NAMALWA (cell line): Measurements from ENCODE around the gene KLF13.
A peak's percentile ranks its signal among the peaks of the same experiment; 100 is the strongest.

Source experiments
- DNase-seq: peaks from one replicate; pipeline ENCODE4 v3.0.0-alpha.2; 2015; ENCODE audit warnings: low spot score

KLF13 gene

GRCh38 chr15:31300208-31300661, 26.4 kb upstream of the KLF13 start:
- DNase-seq: no peak

DNA sequence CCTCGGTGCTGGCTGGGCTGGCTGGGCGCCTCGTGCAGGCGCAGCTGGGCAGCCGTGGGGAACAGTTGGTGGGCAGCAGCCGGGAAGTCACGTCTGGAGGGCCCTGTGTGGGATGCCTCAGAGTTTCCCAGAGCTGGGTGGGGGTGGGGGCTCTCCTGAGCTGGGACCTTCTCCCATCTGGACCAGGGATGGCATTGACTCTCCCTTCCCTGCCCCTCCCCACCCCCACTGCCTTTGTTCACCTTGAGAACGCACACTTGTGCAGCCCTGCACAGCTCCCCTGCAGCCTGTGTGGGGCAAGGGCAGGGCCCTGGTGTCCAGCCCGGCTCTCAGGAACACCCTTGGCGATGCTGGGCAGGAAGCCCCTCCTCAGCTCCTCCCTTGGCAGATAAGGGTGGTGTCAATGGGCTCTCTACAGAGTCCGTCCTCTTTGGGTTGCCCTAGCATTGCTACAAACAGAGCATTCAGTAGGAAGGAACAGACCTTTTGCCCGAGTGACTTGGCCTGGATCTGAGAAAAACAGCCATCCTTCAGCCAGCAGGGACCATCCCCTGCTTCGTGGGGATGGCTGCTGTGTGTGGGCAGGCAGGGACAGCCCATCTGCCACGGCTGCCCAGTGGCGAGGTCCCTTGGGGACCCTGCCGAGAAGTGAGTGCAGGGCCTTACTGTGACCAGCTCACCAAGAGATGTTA, 25.5 kb upstream of the KLF13 start:
- DNase-seq: no peak

DNA sequence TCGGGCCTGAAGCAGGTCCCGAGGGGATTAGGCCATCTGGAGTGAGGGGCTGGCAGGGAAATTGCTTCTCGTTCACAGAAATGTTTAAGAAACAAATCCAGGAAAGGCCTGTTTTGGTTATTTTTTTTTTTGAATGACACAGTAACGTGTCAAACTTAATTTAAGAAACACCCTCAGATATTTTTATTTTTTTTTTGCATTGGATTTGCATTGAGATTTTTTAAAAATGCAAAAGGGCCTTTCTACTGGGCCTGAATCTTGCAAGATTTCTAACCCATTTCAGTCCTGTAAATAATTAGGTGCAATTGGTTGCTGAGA, 25.0 kb upstream of the KLF13 start:
- DNase-seq: peak; percentile 91

DNA sequence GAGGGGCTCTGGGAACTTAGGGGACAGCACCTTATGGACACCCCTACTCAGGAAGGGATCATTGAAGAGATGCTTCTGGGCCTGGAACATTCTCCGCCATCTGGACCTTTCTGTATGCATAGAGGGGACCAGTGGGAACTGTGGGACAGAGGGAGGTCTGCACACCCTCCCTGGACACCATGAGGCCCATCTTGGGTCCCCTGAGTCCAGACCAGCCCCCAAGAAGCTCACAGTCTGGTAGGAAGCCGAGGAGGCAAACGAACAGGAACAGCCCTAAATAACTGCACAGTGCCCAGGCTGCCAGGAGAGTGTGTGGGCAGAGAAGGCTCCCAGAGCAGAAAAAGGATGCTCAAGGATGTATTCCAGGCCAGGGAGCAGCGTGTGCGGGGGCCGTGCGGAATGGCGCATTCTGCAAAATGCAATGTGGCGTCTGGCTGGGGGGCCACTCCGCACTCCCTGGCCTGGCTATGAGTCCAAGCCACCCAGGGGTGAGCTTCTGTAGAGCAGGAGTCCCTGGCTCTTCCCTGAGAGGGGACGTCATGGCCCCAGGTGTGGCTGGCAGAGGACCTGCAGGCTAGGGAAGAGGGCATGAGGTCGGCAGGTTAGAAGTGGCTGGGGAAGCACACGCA, 24.5 kb upstream of the KLF13 start:
- DNase-seq: peak; percentile 45

DNA sequence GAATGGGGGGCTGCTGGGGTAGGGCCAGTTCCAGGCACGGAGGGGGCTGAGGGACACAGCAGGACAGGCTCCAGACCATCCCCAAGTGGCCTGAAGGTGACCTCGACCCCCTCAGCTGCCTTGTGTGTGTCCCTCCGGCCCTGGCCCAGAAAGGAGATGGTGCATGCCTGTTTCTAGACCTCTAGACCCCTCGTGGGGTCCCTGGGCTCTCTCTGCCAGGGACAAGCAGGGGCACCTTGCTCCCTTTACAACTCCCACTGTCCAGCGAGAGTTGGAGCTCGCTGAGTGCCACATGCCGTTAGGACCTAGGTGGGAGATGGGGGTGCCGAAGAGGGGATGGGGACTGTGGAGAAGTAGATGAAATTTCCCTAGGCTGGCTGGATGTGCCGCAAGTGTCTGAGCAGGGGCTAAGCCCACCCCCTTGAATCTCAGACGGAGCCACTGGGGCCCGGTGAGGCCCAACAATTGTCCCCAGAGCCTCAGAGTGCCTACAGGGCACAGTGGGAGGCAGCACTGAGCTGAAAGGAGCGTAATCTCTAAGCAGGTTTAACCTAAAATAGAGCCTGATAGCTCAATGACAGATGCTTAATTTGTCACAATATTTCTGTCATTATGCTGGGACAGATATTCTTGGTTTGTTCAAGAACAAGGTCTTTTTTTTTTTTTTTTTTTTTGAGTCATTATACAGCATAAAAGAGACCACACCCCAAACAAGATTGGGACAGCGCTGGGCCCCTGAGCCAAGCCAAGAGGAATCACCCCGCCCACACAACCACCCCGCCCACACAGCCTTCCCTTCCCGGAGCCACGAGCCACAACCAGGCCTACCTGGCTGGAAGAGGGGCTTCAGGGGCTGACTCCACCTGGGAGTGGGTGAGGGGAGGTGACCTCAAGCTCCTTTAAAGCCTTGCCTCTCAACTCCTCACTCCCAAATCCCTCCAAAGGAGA, 23.6 kb upstream of the KLF13 start:
- peak; percentile 79 for DNase-seq

GRCh38 chr15:31303726-31304648, 22.6 kb upstream of the KLF13 start:
- peak; percentile 59 for DNase-seq

- DNase-seq: peak; percentile 56
Measured at GRCh38 chr15:31304751-31305365, 21.8 kb upstream of the KLF13 start.

- DNase-seq: no peak
Measured at GRCh38 chr15:31305375-31305774, 21.3 kb upstream of the KLF13 start.

GRCh38 chr15:31305796-31306425, 20.7 kb upstream of the KLF13 start:
- DNase-seq: no peak

DNA sequence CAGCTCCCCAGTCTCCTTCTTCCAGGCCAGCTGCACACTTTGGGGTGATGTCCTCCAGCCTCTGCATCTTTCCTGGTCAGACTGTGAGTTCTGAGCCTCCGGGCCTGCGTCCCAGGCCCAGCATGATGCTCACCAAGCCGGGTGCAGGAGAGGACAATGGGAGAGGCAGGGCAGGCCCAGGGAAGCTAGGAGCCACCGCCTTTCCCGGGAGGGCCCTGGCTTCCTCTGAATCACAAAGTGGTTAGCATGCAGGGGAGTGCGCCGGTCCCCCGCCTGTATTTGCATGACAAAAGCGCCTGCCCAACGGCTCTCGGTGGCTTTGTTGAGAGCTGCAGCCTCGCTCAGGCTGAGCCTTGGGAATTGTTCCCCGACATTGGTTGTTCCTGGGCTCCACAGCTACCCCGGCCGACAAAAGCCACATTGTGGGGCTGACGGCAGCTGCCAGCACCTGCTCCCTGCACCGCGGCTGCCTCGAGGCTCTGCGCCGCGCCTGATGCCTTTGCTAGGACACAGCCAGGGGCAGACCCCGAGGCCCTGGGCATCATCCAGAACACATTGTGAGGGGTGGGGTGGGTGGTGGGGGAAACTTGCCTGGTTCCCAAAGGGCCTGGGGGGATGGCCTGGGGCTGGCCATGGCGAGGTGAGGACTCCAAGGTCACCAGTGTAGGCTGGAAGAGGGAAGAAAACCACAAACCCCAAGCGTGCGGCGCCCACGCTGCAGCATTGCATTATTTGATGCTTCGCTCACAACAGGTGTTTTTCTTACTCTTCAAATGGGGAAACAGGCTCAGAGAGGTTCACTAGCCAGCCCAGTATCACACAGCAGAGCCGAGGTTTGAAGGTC, 20.0 kb upstream of the KLF13 start:
- no peak for DNase-seq

- DNase-seq: no peak
Measured at GRCh38 chr15:31307270-31308184, 19.1 kb upstream of the KLF13 start.

DNA sequence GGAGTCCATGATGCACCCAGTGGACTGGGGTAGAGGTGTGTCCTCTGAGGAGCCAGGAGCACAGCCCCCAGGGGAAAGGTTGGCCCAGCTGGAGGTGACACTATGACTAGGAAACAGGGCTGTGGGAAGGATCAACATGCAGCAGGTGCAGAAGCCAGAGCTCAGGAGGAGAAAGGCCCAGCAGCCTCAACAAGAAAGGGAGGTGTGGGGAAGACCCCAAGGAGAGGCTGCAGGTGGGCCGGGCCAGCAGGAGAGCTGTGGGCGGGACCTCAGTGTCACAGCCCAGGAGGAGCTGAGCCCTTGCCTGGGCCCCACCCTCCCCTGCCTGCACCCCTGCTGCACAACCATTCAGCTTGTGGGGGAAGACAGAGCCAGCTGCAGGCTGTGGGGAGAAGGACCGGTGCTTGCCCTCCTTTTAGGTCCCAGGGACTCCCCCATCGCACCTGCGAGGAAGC, 18.4 kb upstream of the KLF13 start:
- DNase-seq: peak; percentile 75

DNA sequence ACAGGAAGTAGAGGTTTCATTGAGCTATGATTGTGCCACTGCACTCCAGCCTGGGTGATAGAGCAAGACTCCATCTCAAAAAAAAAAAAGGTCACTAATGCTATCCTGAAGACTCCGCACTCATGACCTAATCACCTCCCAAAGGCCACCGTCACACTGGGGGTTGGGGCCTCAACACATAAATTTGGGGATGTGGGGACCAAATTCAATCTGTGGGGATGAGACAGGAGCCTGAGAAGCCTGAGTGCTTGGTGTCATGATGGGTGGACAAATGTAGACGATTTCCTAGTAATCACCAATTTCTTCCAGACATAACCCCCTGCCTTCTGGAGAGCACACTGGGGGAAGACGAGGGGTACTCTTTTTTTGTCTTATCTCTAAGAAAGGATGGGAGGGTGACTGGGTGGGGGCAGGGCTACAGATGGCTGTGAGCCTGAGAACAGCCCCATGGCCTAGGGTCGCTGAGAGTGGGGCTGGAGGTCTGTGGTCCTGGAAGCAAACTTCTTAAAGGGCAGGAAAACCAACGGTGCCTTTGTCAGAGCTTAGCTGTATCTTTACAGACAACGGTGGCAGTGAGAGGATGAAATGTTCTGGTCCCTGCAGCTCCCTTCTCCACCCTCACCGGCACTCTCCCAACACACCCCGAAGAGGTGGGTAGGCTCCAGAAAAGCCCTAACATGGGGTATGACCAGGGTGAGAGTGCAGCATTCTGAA, 16.6 kb upstream of the KLF13 start:
- no peak for DNase-seq

DNA sequence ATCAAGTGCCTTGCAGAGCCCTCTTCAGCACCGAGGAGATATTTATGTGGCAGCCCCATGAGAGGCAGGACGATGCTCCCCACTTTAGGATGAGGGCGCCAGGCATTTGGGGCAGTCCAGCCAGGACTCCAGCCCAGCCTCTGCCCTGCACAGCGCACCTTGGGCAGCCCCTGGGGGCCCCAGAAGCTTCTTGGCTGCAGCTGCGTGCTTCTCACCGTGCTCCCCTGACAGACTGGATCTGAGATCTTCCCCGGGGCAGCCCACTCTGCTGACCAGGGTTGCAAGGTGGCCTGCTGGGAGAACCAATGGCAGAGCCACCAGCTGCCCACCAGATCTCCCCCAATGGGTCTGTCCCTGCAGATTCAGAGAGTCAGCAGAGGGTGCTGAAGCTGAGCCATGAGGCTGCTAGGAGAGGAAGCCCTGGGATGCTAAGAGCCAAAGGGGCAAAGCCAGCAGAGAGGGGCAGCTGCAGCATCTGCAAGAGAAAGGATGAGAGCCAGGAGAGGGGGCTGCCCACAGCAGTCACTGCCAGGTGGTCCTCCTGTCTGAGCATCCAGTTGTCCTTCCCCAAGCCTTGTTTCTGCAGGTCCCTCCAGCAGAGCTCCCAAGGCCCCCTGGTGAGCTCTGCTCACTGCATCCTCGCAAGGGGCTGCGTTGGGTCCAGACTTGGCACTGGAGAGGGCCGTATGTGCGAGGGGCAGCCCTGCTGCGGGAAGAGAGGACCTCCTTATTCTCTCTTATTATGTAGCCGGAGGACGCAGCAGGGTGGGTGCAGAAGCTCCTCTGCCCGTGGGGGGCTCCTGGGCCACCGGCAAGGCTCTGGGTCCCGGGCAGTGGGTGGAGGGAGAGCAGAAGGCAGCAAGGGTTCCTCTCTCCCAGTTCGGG, 14.7 kb upstream of the KLF13 start:
- no peak for DNase-seq

GRCh38 chr15:31313223-31313622, 13.4 kb upstream of the KLF13 start:
- no peak for DNase-seq

DNA sequence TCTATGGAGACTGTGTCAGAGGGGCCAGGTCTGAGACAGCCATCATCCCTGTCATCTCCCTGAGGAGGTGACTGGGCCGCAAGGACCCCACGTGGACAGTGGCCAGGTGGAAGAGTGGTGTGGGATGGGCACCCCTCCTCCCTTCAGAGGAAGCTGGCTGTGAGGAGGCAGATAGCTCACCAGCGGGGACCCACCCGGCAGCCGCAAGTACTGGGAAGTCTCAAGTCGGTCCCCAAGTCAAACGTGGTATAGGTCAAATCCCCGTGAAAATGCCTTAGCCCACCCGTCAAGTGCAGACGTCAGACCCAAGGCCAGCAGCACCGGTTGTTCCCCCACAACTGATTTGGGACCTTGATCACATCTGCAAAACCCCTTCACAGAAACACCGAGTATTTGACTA, 12.3 kb upstream of the KLF13 start:
- no peak for DNase-seq
